Activated CD4-positive, alpha-beta T cell treated with anti-CD3 and anti-CD28 coated beads, Interleukin-2, amount 10 ng/mL, durations not matched to agents 24 days and 14 days (primary cell): ENCODE data around the gene STAG3. TPM values are rescaled to one million over a fixed set of nuclear protein-coding genes. Genes with fewer than 3 reads are reported as not detected.
A peak's percentile ranks its signal among the peaks of the same experiment; 100 is the strongest.
"Not testable (repeated sequence)": the region's sequence is repeated elsewhere in the genome, so short reads cannot be mapped to it uniquely, and the experiment has no call there.

Source experiments
- DNase-seq: peaks from one replicate; pipeline ENCODE4 v3.0.0; 2022
- H3K27ac Mint-ChIP-seq: one replicate; pipeline ENCODE4 v1.8.0; 2022; ENCODE audit warnings: mild to moderate bottlenecking, mixed read lengths
- H3K27me3 Mint-ChIP-seq: one replicate; pipeline ENCODE4 v1.8.0; 2022; ENCODE audit warnings: mixed read lengths
- H3K36me3 Mint-ChIP-seq: one replicate; pipeline ENCODE4 v1.8.0; 2022; ENCODE audit warnings: low read depth, mild to moderate bottlenecking, mixed read lengths
- H3K4me1 Mint-ChIP-seq: one replicate; pipeline ENCODE4 v1.8.0; 2021; ENCODE audit warnings: mixed read lengths
- H3K4me3 Mint-ChIP-seq: one replicate; pipeline ENCODE4 v1.8.0; 2022; ENCODE audit warnings: mild to moderate bottlenecking, moderate library complexity, mixed read lengths
- H3K9me3 Mint-ChIP-seq: one replicate; pipeline ENCODE4 v1.8.0; 2021; ENCODE audit warnings: mixed read lengths
- intact Hi-C: fragments of 100-400 bp; cut with micrococcal nuclease; formaldehyde crosslinking; loops from one replicate; pipeline ENCODE4 v1.15.1; 2023
- total RNA-seq: library from RNA; stranded (reverse); gene quantifications from 2 replicates; pipeline ENCODE4 v1.2.3, GENCODE V29; 2022

Gene STAG3
- total RNA-seq = 23.7 TPM in 2 replicates

DNA sequence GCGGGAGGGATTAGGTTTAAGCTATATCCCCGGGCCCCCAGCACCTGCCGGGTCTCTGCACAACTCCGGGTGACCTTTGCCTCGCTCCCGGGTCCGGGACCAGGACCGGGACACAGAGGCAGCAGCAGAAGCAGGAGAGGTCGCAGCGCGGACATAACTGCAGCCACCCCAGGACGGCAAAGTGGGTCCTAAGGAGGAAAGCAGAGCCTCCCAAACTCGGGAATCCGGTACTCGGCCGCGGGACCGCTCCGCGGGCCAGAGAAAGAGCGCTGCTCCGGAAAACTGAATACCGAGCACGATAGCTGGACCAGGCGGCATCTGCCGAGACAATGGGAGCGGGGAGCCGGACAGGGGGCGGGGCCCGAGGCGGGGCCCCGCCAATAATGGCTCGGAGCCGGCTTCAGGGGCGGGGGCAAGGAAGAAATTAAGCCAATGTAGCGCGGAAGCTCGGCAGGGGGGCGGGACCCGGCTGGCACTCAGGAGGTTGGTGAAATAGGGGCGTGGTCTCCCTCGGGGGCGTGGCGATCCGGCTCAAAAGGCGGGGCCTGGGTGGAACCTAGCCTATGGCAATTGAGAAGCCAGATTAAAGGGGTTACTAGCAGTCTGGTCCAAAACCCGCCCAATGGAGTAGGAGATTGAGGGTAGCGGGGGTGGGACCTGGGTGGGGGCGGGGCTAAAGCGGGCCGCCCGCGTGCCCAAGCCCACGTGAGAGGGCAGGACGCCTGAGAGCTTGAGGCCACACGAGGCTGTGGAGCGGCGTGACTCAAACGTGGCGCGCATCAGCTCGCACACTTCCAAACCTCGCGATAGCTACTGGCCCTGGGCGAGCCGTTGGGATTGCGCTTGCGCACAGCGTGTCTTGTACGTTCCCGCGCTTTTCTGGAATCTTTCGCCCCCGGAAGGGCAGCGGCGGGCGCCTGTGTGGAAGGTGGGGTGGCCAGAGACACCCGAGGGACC is at the start of gene STAG3, which contains the start of gene GPC2:
TSS of gene STAG3 (plus strand) at position 874 of the 957 bp plus-strand sequence. CDS start 2,639 bp downstream, outside the sequence.
TSS of gene GPC2 (minus strand) at position 337 of the 957 bp plus-strand sequence. CDS start at position 155, 182 bp downstream.
- Mint-ChIP-seq H3K36me3 (peaks cover 7% of the 10 kb centered on the region), H3K9me3 (peaks cover 4% of the 10 kb centered on the region), H3K4me1 (peaks cover 32% of the 10 kb centered on the region), H3K27ac (peak within 1 kb of the TSS; percentile 42), H3K27me3 (peaks cover 4% of the 10 kb centered on the region), H3K4me3 (peak within 1 kb of the TSS; percentile 83)
- intact Hi-C loops = no loop called here
- DNase-seq = peak; percentile 99

- peaks cover 28% of the 10 kb centered on the region for H3K4me1 Mint-ChIP-seq
- H3K36me3 Mint-ChIP-seq = peaks cover 6% of the 10 kb centered on the region
- peak overlapping the region; percentile 99 for H3K4me3 Mint-ChIP-seq
- H3K27me3 Mint-ChIP-seq = no peaks in the 10 kb centered on the region
- no peaks in the 10 kb centered on the region for H3K9me3 Mint-ChIP-seq
- intact Hi-C loops = loop anchor here (5.0 to 10.0 kb wide), 5 partner anchors 94 to 456 kb away; partner anchors contain the start of genes FBXO24, LRCH4 and ZKSCAN1
- peak overlapping the region; percentile 73 for H3K27ac Mint-ChIP-seq
- no peak for DNase-seq
These were observed 49.1 kb upstream of the STAG3 start for GRCh38 chr7:100128637-100128963.

- not testable (repeated sequence) for H3K4me3 Mint-ChIP-seq, DNase-seq, H3K27ac Mint-ChIP-seq, H3K9me3 Mint-ChIP-seq, H3K27me3 Mint-ChIP-seq, H3K36me3 Mint-ChIP-seq
- H3K4me1 Mint-ChIP-seq = peaks cover 22% of the 10 kb centered on the region
- intact Hi-C loops = loop anchor here (1.0 kb wide), 1 partner anchor 136 kb away; no protein-coding TSS in a partner anchor
These were observed 47.5 kb upstream of the STAG3 start for GRCh38 chr7:100130220-100130607.

GRCh38 chr7:100130608-100131453 is 46.9 kb upstream of the STAG3 start:
- intact Hi-C loops = loop anchor here (1.0 kb wide), 2 partner anchors 137 to 213 kb away; no protein-coding TSS in a partner anchor
- no peaks in the 10 kb centered on the region for H3K27me3 Mint-ChIP-seq
- H3K9me3 Mint-ChIP-seq = no peaks in the 10 kb centered on the region
- no peaks in the 10 kb centered on the region for H3K36me3 Mint-ChIP-seq
- DNase-seq = peak; percentile 96
- peak overlapping the region; percentile 63 for H3K4me3 Mint-ChIP-seq
- no peak overlapping the region for H3K27ac Mint-ChIP-seq
- H3K4me1 Mint-ChIP-seq = peaks cover 19% of the 10 kb centered on the region

DNA sequence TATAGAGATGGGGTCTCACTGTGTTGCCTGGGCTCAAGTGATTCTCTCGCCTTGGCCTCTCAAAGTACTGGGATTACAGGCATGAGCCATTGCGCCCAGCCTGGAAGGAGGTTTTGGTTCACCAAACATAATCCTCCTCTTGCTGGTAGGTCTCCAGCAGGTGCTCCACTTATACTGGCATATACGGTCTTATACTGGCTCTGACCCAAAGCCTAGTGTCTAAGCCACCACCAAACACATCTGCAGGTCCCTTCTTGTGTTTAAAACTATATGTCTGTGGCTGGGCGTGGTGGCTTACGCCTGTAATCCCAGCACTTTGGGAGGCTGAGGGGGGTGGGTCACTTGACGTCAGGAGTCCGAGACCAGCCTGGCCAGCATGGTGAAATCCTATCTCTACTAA is 45.6 kb upstream of the STAG3 start:
- no peak for DNase-seq
- intact Hi-C loops = no loop called here

GRCh38 chr7:100132697-100133151 is 45.0 kb upstream of the STAG3 start:
- H3K27ac Mint-ChIP-seq = no peak overlapping the region
- no peak overlapping the region for H3K4me3 Mint-ChIP-seq
- H3K27me3 Mint-ChIP-seq = no peaks in the 10 kb centered on the region
- H3K36me3 Mint-ChIP-seq = no peaks in the 10 kb centered on the region
- H3K9me3 Mint-ChIP-seq = no peaks in the 10 kb centered on the region
- peaks cover 18% of the 10 kb centered on the region for H3K4me1 Mint-ChIP-seq
- intact Hi-C loops = no loop called here
- peak; percentile 91 for DNase-seq

More for the DNA sequence above, 45.6 kb upstream of the STAG3 start:
- Mint-ChIP-seq H3K27me3 (no peaks in the 10 kb centered on the region), H3K9me3 (no peaks in the 10 kb centered on the region), H3K27ac (no peak overlapping the region), H3K36me3 (no peaks in the 10 kb centered on the region), H3K4me1 (peaks cover 16% of the 10 kb centered on the region), H3K4me3 (no peak overlapping the region)

GRCh38 chr7:100137851-100138760 is 39.6 kb upstream of the STAG3 start:
- DNase-seq = peak; percentile 69
- Mint-ChIP-seq H3K9me3 (no peaks in the 10 kb centered on the region), H3K36me3 (no peaks in the 10 kb centered on the region), H3K4me1 (peaks cover 17% of the 10 kb centered on the region), H3K27ac (peak overlapping the region; percentile 52), H3K4me3 (no peak overlapping the region), H3K27me3 (no peaks in the 10 kb centered on the region)
- intact Hi-C loops = no loop called here

GRCh38 chr7:100141555-100141949 is 36.2 kb upstream of the STAG3 start:
- DNase-seq = no peak
- Mint-ChIP-seq H3K9me3 (no peaks in the 10 kb centered on the region), H3K27me3 (no peaks in the 10 kb centered on the region), H3K4me1 (peaks cover 15% of the 10 kb centered on the region), H3K4me3 (no peak overlapping the region), H3K27ac (no peak overlapping the region), H3K36me3 (no peaks in the 10 kb centered on the region)
- intact Hi-C loops = no loop called here

GRCh38 chr7:100142461-100142860 is 35.3 kb upstream of the STAG3 start:
- Mint-ChIP-seq H3K36me3 (no peaks in the 10 kb centered on the region), H3K27ac (no peak overlapping the region), H3K4me1 (peaks cover 15% of the 10 kb centered on the region), H3K4me3 (no peak overlapping the region), H3K9me3 (no peaks in the 10 kb centered on the region), H3K27me3 (no peaks in the 10 kb centered on the region)
- DNase-seq = no peak
- intact Hi-C loops = no loop called here

- not testable (repeated sequence) for DNase-seq, H3K4me3 Mint-ChIP-seq, H3K27ac Mint-ChIP-seq, H3K27me3 Mint-ChIP-seq, H3K36me3 Mint-ChIP-seq, H3K9me3 Mint-ChIP-seq
- peaks cover 21% of the 10 kb centered on the region for H3K4me1 Mint-ChIP-seq
- intact Hi-C loops = loop anchor here (5.0 kb wide), 1 partner anchor 281 kb away; the partner anchor contains the start of genes MEPCE and ZCWPW1
These were observed 31.4 kb upstream of the STAG3 start for GRCh38 chr7:100146350-100146749.

GRCh38 chr7:100147278-100147677 is 30.4 kb upstream of the STAG3 start:
- no peak overlapping the region for H3K27ac Mint-ChIP-seq
- peaks cover 25% of the 10 kb centered on the region for H3K4me1 Mint-ChIP-seq
- no peak for DNase-seq
- H3K27me3 Mint-ChIP-seq = no peaks in the 10 kb centered on the region
- intact Hi-C loops = loop anchor here (5.0 kb wide), 1 partner anchor 280 kb away; the partner anchor contains the start of genes MEPCE and ZCWPW1
- no peak overlapping the region for H3K4me3 Mint-ChIP-seq
- H3K9me3 Mint-ChIP-seq = no peaks in the 10 kb centered on the region
- peaks cover 16% of the 10 kb centered on the region for H3K36me3 Mint-ChIP-seq

- Mint-ChIP-seq H3K4me3 (peak overlapping the region; percentile 99), H3K36me3 (peaks cover 22% of the 10 kb centered on the region), H3K4me1 (peaks cover 29% of the 10 kb centered on the region), H3K27me3 (no peaks in the 10 kb centered on the region), H3K27ac (peak overlapping the region; percentile 99), H3K9me3 (no peaks in the 10 kb centered on the region)
- no peak for DNase-seq
- intact Hi-C loops = loop anchor here (1.0 to 5.0 kb wide), 4 partner anchors 10 to 279 kb away; partner anchors contain the start of genes AP4M1, MCM7, MEPCE and TRAPPC14
These were observed 29.5 kb upstream of the STAG3 start for GRCh38 chr7:100148225-100148558.
